AG09319 (cell line): Measurements from ENCODE around the gene SAXO2.
"Not testable (repeated sequence)": the region's sequence is repeated elsewhere in the genome, so short reads cannot be mapped to it uniquely, and the experiment has no call there.

ENCODE experiments used
- DNase-seq: peaks from one replicate; pipeline ENCODE4 v3.0.0-alpha.2; 2010; ENCODE audit warnings: low read depth; ENCODE audit errors: extremely low read depth
- TF ChIP-seq, protein P1 (sequence below): IDR thresholded peaks from 2 replicates; pipeline ENCODE4 v1.5.1; 2011; ENCODE audit warnings: low read depth, mild to moderate bottlenecking, inconsistent platforms, low read length, moderate library complexity

Gene SAXO2

DNA sequence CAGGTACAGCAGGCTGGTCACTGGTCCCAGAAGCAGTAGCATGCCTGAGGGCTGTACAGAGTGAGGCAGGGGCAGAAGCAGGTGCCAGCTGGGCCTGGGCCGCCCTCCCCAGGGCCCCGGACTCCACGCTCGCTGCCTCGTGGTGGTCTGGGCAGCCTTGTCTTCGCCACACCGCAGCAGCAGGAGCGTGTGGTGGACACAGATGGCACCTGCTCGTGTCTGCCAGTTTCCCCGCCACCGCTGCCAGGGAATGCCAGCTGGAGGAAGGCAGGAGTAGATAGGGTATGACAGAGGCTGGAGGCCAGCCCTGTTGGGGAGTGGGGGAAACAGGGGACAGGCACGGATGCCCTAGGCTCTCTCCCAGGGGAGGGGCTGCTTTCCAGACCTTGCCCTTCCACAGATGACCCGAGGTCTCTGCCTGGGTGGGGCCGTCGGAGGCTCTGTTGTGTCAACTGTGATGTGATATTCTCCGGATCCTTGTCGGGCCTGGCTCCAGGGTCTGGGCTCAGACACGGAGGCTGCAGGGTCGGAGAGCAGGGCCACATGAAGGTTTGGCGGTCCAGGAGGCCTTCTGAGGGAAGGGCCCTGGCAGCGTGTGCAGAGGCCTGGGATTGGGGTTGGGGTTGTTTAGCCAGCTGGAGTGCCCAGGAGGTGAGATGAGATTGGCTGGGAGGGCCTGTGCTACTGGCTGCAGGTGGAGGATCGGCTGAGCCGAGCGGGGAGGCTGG lies 53.1 kb downstream of the SAXO2 start:
- DNase-seq, result no peak
- TF ChIP-seq, protein P1, sequence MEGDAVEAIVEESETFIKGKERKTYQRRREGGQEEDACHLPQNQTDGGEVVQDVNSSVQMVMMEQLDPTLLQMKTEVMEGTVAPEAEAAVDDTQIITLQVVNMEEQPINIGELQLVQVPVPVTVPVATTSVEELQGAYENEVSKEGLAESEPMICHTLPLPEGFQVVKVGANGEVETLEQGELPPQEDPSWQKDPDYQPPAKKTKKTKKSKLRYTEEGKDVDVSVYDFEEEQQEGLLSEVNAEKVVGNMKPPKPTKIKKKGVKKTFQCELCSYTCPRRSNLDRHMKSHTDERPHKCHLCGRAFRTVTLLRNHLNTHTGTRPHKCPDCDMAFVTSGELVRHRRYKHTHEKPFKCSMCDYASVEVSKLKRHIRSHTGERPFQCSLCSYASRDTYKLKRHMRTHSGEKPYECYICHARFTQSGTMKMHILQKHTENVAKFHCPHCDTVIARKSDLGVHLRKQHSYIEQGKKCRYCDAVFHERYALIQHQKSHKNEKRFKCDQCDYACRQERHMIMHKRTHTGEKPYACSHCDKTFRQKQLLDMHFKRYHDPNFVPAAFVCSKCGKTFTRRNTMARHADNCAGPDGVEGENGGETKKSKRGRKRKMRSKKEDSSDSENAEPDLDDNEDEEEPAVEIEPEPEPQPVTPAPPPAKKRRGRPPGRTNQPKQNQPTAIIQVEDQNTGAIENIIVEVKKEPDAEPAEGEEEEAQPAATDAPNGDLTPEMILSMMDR, result no peak

DNA sequence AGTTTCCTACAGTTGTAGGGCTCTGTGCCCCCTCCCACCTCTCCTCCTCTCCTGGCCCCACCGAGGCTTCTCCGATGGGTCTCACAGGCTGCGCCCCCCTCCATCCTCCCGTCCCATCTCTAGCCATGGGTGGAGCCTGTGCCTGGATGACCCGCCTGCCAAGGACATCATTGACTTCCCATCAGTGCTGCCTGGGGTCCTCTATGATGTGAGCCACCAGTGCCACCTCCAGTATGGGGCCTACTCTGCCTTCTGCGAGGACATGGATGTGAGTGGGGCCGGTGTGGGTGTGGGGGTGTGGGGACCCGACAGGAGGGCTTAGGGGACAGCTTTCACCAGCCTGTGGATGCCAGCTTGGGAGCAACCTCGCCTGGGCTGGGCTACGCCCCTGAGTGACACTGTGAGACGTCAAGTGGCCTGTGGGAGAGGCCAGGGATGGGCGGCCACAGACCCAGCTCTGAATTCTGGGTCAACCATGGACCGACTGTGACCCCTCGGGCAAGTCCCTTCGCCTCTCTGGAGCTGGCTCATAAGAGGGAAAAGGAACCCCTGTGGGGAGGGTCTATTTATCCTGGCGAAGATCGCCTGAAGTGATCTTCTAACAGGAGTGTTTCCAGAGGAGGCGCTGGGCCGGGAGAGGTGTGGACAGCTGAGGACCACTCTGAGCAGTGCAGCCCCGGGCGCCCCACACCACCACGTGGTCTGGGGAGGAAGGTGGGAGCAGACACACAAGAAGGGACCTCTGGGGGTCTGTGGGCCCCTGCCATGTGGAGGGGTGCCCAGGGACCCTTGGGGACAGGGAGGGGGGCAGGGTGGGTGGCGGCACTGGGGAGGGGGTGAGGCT lies 53.9 kb downstream of the SAXO2 start:
- DNase-seq, result not testable (repeated sequence)

DNA sequence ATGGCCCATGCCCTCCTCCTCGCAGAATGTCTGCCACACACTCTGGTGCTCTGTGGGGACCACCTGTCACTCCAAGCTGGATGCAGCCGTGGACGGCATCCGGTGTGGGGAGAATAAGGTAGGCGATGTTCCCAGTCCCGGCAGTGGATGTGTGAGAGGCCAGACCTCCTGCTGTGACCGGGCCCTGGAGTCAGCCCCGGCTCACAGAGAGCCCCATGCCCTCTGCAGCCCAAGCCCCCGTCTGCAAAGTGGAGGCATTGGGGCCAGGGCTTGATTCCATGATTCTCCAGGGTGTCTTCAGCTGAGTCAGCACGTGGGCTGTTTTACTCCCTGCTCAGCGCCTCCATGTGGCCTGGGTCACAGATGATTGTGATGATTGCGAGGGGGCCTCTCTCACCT lies 54.5 kb downstream of the SAXO2 start:
- no peak for DNase-seq
- TF ChIP-seq, protein P1, result no peak

DNA sequence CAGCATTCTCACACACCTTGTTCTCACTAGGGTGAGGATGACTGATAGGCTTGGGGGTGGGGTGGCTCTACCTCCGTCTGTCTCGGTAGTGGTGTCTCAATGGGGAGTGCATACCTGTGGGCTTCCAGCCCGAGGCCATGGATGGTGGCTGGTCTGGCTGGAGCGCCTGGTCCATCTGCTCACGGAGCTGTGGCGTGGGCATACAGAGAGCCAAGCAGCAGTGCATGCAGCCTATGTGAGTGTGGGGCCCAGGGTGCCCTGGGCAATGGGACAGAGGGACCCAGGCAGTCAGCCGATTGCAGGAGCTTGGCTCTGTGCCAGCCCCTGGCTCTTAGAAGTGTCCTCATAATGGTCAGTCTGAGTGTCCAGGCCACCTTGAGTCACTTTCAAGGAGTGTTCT lies 54.9 kb downstream of the SAXO2 start:
- not testable (repeated sequence) for DNase-seq

DNA sequence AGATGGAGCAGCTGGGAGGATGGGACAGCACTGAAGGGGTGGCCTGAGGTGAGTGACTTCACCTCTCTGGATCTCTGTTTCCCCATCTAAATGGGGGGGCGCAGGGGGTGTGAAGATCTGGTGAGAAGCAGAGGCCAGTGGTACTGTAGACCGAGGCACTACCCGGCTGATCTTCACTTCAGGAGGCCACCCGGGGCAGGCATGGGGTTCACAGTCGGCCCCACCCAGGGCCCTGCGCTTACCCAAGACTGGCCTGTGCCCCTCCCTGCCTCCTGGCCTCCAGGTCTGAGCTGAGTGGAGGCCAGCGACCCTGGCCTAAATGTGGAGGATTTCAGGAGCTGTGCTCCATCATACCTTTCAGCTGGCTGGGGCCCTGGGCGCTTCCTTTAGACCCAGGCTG lies 55.7 kb downstream of the SAXO2 start:
- not testable (repeated sequence) for DNase-seq

DNA sequence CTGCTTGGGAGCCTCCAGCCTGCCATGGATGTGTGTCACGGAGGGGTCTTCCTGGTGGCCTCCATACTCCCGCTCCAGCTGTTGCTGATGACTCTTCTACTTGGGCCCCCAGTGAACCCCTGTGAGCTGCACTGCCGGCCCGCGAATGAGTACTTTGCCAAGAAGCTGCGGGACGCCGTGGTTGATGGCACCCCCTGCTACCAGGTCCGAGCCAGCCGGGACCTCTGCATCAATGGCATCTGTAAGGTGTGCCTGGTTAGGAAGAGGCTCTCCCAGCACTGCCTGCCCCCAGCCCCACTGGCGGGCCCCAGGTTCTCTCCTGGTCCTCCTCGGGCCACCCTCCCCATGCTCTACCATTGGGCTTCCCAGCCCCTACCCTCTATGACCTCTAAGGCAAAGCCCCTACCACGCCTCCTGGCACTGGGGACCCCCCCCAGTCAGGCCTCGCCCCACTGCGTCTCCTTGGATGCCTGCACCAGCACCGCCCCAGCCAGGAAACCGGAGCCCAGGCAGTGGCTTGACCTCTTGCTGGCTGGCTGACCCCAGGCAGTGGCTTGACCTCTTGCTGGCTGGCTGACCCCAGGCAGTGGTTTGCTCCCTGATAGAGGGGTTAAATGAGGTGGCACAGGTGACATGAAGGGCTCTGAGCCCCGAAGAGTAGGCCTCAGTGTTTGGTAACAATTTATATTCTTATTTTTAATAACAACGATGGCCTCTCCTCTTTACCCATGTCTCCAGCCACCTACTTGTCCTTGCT lies 57.1 kb downstream of the SAXO2 start:
- DNase-seq, result not testable (repeated sequence)

DNA sequence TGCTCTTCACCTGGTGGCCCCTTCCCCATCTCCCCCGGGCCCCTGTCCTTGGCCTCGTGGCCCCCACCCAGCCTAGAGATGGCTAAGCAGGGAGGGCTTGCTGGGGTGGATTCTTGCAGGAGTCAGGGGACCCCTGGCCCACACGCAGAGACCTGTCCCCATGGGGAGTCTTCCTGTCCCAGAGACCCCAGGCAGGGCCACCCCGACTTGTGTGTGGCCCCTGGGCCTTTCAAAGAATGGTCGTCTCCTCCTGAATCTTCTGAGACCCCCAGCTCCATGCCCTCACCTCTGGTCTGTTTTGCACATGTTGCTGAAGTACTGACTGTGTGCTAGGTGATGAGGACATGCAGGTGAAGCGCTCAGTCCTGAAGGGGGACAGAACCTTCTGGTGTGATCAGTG lies 58.2 kb downstream of the SAXO2 start:
- not testable (repeated sequence) for DNase-seq

DNA sequence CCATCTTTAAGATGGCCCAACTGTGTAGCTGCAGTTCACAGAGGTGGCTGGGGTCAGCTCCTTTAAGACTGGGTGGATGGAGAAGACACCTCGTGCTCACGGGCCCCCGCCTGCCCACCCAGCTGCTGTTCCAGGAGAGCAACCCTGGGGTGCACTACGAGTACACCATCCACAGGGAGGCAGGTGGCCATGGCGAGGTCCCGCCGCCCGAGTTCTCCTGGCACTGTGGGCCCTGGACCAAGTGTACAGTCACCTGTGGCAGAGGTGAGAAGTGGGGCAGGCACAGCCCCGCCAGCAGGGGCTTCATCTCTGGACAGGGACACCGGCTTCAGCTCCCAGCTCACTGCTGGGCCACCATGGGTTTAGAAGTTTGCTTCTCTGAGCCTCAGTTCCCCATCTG lies 59.9 kb downstream of the SAXO2 start:
- DNase-seq, result not testable (repeated sequence)

DNA sequence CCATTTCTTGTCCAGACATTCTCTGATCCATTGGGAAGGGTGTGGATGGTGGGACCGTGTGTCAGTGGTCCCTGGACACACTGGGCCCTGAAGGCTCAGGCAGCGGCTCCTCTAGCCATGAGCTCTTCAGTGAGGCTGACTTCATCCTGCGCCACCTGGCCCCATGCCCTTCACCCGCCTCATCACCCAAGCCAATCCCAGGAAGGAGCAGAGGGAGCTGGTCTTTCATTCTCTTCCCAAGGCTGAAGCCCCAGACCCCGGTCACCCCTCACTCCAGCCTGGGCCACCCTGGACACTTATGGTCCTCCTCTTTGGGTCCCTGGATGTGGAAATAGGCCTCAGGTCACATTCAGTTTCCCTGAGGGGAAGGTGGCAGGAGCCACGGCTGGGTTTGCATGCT lies 62.2 kb downstream of the SAXO2 start:
- DNase-seq, result not testable (repeated sequence)

DNA sequence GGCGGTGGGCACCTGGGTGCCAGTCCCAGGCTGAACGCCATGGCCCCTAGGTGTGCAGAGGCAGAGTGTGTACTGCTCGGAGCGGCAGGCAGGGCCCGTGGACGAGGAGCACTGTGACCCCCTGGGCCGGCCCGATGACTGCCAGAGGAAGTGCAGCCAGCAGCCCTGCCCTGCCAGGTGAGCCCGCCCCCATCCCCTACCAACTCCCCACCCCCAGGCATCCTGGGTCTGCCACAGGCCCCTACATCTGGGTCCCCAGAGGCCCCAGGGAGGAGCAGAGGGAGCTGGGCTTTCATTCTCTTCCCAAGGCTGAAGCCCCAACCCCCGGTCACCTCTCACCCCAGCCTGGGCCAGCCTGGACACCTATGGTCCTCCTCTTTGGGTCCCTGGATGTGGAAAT lies 63.0 kb downstream of the SAXO2 start:
- not testable (repeated sequence) for DNase-seq

DNA sequence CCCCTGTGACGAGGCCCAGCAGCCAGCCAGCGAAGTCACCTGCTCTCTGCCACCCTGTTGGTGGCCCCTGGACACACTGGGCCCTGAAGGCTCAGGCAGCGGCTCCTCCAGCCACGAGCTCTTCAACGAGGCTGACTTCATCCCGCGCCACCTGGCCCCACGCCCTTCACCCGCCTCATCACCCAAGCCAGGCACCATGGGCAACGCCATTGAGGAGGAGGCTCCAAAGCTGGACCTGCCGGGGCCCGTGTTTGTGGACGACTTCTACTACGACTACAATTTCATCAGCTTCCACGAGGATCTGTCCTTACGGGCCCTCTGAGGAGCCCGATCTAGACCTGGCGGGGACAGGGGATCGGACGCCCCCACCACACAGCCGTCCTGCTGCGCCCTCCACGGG lies 64.3 kb downstream of the SAXO2 start:
- DNase-seq, result not testable (repeated sequence)

DNA sequence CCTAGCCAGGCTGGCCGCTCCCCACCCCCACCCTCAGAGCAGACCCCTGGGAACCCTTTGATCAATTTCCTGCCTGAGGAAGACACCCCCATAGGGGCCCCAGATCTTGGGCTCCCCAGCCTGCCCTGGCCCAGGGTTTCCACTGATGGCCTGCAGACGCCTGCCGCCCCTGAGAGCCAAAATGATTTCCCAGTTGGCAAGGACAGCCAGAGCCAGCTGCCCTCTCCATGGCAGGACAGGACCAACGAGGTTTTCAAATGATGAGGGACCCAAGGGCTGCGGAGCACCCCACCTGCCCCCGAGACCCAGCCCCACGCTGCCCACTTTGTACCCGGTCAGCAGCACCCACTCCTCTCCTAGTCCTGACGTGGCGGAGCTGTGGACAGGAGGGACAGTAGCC lies 64.8 kb downstream of the SAXO2 start:
- DNase-seq, result not testable (repeated sequence)

DNA sequence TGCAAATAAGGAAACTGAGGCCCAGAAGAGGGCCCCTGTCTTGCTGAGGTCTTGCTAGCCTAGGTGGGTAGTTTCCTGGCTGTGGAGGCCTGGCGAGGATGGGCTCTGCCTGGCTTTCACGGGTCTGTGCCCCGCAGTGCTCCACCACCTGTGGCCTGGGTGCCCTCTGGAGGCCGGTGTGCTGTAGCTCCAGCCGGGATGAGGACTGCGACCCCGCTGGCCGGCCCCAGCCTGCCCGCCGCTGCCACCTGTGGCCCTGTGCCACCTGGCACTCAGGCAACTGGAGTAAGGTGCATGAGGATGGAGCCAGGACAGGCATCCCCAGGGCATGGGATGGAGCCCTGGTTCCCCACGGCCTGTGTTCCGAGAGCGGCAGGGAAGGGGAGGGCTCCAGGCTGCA lies 66.4 kb downstream of the SAXO2 start:
- not testable (repeated sequence) for DNase-seq

DNA sequence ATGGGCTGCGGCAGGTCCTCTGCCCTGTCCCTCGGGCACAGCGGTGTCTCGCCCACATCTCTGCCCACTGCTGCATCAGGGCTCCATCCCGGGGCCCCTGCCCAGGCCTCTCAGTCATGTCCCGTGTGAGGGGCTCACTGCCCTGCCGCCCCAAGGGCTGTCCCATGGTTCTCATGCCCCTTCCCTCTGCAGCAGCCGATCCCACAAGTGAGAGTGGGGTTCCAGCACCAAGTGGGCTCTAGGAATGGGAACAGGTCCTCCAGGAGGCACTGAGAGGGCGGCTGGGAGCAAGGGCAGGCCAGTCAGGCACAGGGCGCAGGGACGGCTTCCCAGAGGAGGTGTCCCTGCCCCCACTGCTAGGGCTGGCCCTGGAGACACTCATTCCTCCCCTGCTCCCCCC lies 68.3 kb downstream of the SAXO2 start:
- DNase-seq, result not testable (repeated sequence)

DNA sequence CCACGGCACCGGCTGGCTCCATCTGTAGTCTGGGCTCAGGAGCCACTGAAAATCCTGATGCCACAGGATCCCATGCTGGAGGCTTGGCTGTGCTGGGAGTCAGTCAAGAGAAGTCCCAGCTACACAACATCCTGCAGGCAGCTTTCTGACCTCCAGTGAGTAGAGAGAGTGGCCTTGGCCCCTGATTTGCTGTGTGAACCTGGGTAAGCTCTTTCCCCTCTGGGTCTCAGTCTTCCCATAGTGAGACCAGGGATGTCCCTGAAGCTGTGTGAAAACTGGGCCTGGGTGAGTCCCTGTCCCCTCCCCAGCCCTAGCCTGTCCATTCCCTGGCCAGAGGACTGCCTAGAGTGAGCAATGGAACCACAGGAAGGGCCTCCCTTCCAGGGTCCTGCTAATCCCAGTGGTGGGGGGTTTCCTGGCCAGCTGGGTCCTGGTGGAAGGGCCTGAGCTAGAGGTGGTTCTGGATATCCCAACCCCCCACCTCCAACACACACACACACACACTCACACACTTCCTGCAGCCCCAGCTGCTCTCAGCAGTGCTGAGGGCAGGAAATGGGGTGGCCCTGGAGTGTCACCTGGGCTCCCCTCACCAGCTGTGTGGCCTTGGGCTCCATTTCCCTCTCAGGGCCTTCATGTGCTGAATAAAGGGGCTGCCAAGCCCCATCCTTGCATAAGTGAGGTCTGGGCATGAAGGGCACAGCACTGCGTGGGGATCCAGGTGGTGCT lies 69.1 kb downstream of the SAXO2 start:
- not testable (repeated sequence) for DNase-seq

DNA sequence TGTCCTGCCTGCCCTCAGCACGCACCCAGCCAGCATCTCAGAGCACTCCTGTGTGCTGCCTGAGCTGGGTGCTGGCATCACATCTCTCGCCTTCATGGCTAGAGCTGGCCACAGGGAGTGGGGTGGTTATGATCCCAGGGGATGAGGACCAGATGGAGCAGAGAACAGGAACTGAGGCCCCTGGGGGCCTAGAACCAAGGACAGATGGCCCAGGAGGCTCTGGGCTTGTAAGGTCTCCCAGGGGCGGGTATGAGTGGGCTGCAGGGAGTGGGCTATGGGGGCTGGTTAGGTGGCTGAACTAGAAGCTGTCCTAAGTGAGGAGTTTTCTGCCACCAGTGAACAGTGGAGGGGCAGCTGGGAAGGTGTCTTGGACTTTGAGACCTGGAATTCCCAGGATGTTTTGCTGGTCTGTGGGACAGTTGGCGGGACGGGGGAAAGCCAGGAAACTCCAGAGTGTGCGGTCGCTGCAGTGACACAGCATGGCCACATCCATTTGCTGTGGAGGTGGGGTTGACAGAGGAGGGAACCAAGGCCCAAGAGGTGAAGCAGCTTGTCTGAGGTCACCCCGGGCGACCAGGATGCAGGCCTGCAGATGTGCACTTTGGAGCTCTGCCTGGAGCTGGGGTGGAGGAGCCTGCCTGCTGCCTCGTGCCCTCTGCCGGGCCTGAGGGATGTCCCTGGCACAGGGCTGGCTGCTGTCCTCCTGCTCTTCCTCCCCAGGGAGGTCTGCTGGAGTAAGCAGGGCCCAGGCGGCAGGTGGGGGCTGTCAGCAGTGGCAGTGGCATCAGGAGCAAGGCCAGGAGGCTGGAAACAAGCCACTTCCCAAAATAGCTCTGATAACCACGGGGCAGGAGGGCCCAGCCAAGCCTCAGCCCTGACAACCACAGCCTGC lies 70.3 kb downstream of the SAXO2 start:
- DNase-seq, result not testable (repeated sequence)
